HUES6 (cell line): ENCODE data around the gene ZBTB16.

Experiments used
- H3K27ac ChIP-seq: 2 replicates; pipeline ENCODE4 v1.7.0; 2013; ENCODE audit warnings: low read depth, mild to moderate bottlenecking, low read length, inconsistent platforms
- H3K27me3 ChIP-seq: 2 replicates; pipeline ENCODE4 v1.6.1; 2013; ENCODE audit warnings: low read length; ENCODE audit not compliant: control insufficient read depth, insufficient read depth
- H3K36me3 ChIP-seq: 2 replicates; pipeline ENCODE4 v1.6.1; 2013; ENCODE audit warnings: low read length; ENCODE audit not compliant: control insufficient read depth, insufficient read depth
- H3K4me1 ChIP-seq: 2 replicates; pipeline ENCODE4 v1.6.1; 2013; ENCODE audit warnings: low read length; ENCODE audit not compliant: control insufficient read depth, insufficient read depth
- H3K4me3 ChIP-seq: 2 replicates; pipeline ENCODE4 v1.5.1; 2013; ENCODE audit warnings: low read depth, low read length
- H3K9ac ChIP-seq: one replicate; pipeline ENCODE4 v1.6.1; 2013; ENCODE audit warnings: mild to moderate bottlenecking, low read length
- H3K9me3 ChIP-seq: 2 replicates; pipeline ENCODE4 v1.6.1; 2013; ENCODE audit warnings: low read depth, low read length; ENCODE audit not compliant: control insufficient read depth, insufficient read depth

The ZBTB16 gene

GRCh38 chr11:114130629-114131277 is 71.2 kb downstream of the ZBTB16 start:
- Histone ChIP-seq H3K36me3 (no peaks in the 10 kb centered on the region), H3K4me1 (peaks cover 8% of the 10 kb centered on the region; the same call in 1 of the 2 replicates), H3K9me3 (no peaks in the 10 kb centered on the region), H3K27me3 (peaks cover 2% of the 10 kb centered on the region; the same call in 1 of the 2 replicates), H3K27ac (no peak overlapping the region), H3K9ac (no peak overlapping the region), H3K4me3 (no peak overlapping the region)

- Histone ChIP-seq H3K9ac (no peak overlapping the region), H3K4me1 (peaks cover 15% of the 10 kb centered on the region; the same call in 1 of the 2 replicates), H3K27ac (no peak overlapping the region), H3K4me3 (no peak overlapping the region), H3K27me3 (peaks cover 2% of the 10 kb centered on the region; the same call in 1 of the 2 replicates), H3K9me3 (no peaks in the 10 kb centered on the region), H3K36me3 (no peaks in the 10 kb centered on the region)
Observed at GRCh38 chr11:114131461-114131864, 72.0 kb downstream of the ZBTB16 start.

- peaks cover 15% of the 10 kb centered on the region; the same call in 1 of the 2 replicates for H3K4me1 ChIP-seq
- H3K27ac ChIP-seq, result no peak overlapping the region
- H3K27me3 ChIP-seq, result peaks cover 2% of the 10 kb centered on the region; the same call in 1 of the 2 replicates
- H3K4me3 ChIP-seq, result no peak overlapping the region
- no peak overlapping the region for H3K9ac ChIP-seq
- no peaks in the 10 kb centered on the region for H3K9me3 ChIP-seq
- no peaks in the 10 kb centered on the region for H3K36me3 ChIP-seq
Observed at GRCh38 chr11:114132417-114132816, 72.9 kb downstream of the ZBTB16 start.

GRCh38 chr11:114132944-114133394 is 73.5 kb downstream of the ZBTB16 start:
- Histone ChIP-seq H3K27ac (no peak overlapping the region), H3K9me3 (no peaks in the 10 kb centered on the region), H3K9ac (no peak overlapping the region), H3K27me3 (peaks cover 2% of the 10 kb centered on the region; the same call in 1 of the 2 replicates), H3K4me3 (no peak overlapping the region), H3K4me1 (peaks cover 15% of the 10 kb centered on the region; the same call in 1 of the 2 replicates), H3K36me3 (no peaks in the 10 kb centered on the region)

GRCh38 chr11:114133548-114134329 is 74.2 kb downstream of the ZBTB16 start:
- no peaks in the 10 kb centered on the region for H3K36me3 ChIP-seq
- peaks cover 15% of the 10 kb centered on the region; the same call in 1 of the 2 replicates for H3K4me1 ChIP-seq
- H3K27me3 ChIP-seq, result no peaks in the 10 kb centered on the region
- H3K9me3 ChIP-seq, result no peaks in the 10 kb centered on the region
- no peak overlapping the region for H3K9ac ChIP-seq
- H3K27ac ChIP-seq, result no peak overlapping the region
- H3K4me3 ChIP-seq, result no peak overlapping the region

- peaks cover 15% of the 10 kb centered on the region; the same call in 1 of the 2 replicates for H3K4me1 ChIP-seq
- no peaks in the 10 kb centered on the region for H3K9me3 ChIP-seq
- H3K9ac ChIP-seq, result no peak overlapping the region
- H3K4me3 ChIP-seq, result no peak overlapping the region
- no peaks in the 10 kb centered on the region for H3K27me3 ChIP-seq
- H3K27ac ChIP-seq, result no peak overlapping the region
- no peaks in the 10 kb centered on the region for H3K36me3 ChIP-seq
Observed at GRCh38 chr11:114134870-114135269, 75.4 kb downstream of the ZBTB16 start.

- Histone ChIP-seq H3K9me3 (no peaks in the 10 kb centered on the region), H3K9ac (no peak overlapping the region), H3K27me3 (no peaks in the 10 kb centered on the region; the same call in 1 of the 2 replicates), H3K27ac (no peak overlapping the region), H3K4me1 (peaks cover 11% of the 10 kb centered on the region; the same call in 1 of the 2 replicates), H3K36me3 (no peaks in the 10 kb centered on the region), H3K4me3 (no peak overlapping the region)
Observed at GRCh38 chr11:114135737-114136151, 76.2 kb downstream of the ZBTB16 start.

GRCh38 chr11:114136686-114137640 is 77.5 kb downstream of the ZBTB16 start:
- no peak overlapping the region for H3K4me3 ChIP-seq
- no peak overlapping the region for H3K27ac ChIP-seq
- H3K9me3 ChIP-seq, result no peaks in the 10 kb centered on the region
- no peak overlapping the region for H3K9ac ChIP-seq
- H3K36me3 ChIP-seq, result no peaks in the 10 kb centered on the region
- peaks cover 11% of the 10 kb centered on the region; the same call in 1 of the 2 replicates for H3K4me1 ChIP-seq
- no peaks in the 10 kb centered on the region; the same call in 1 of the 2 replicates for H3K27me3 ChIP-seq

- no peak overlapping the region for H3K27ac ChIP-seq
- H3K9ac ChIP-seq, result no peak overlapping the region
- no peak overlapping the region for H3K4me3 ChIP-seq
- no peaks in the 10 kb centered on the region for H3K9me3 ChIP-seq
- H3K27me3 ChIP-seq, result no peaks in the 10 kb centered on the region; the same call in 1 of the 2 replicates
- peaks cover 11% of the 10 kb centered on the region; the same call in 1 of the 2 replicates for H3K4me1 ChIP-seq
- H3K36me3 ChIP-seq, result no peaks in the 10 kb centered on the region
Observed at GRCh38 chr11:114137838-114138237, 78.3 kb downstream of the ZBTB16 start.

- H3K36me3 ChIP-seq, result no peaks in the 10 kb centered on the region
- H3K9ac ChIP-seq, result no peak overlapping the region
- H3K27me3 ChIP-seq, result no peaks in the 10 kb centered on the region; the same call in 1 of the 2 replicates
- H3K4me3 ChIP-seq, result no peak overlapping the region
- H3K27ac ChIP-seq, result no peak overlapping the region
- no peaks in the 10 kb centered on the region for H3K9me3 ChIP-seq
- peaks cover 15% of the 10 kb centered on the region; the same call in 1 of the 2 replicates for H3K4me1 ChIP-seq
Observed at GRCh38 chr11:114138411-114138810, 78.9 kb downstream of the ZBTB16 start.
